GM12878 (cell line): ENCODE results near the gene PHACTR1.

ENCODE experiments used
- CTCF ChIP-seq, 3 experiments: IDR thresholded peaks in 2 of 3; conservative IDR thresholded peaks in 1 of 3; 2 replicates each; pipeline ENCODE4 v1.5.1; 2011; ENCODE audit warnings: low read depth in 3 of 3, low read length in 3 of 3, mild to moderate bottlenecking in 3 of 3, control low read depth in 2 of 3, moderate library complexity in 2 of 3, inconsistent platforms in 1 of 3, mixed read lengths in 1 of 3; ENCODE audit not compliant: control insufficient read depth in 2 of 3, insufficient read depth in 1 of 3; ENCODE audit errors: extremely low read depth in 1 of 3
- DPF2 ChIP-seq: fragments of 450-650 bp; IDR thresholded peaks from 2 replicates; pipeline ENCODE4 v1.6.1; 2017; ENCODE audit warnings: mild to moderate bottlenecking
- ELK1 ChIP-seq: IDR thresholded peaks from 2 replicates; pipeline ENCODE4 v1.6.1; 2012; ENCODE audit warnings: low read depth, low read length, improper control_type of control experiment
- EP300 ChIP-seq, 2 experiments: fragments of 150-350 bp in 1 of 2; IDR thresholded peaks; 2 replicates each; pipeline ENCODE4 v1.6.1; 2011 to 2012; ENCODE audit warnings: low read depth in 2 of 2, low read length in 2 of 2, borderline replicate concordance in 1 of 2, improper control_type of control experiment in 1 of 2, inconsistent platforms in 1 of 2; ENCODE audit not compliant: control insufficient read depth in 1 of 2
- NFYB ChIP-seq: IDR thresholded peaks from 2 replicates; pipeline ENCODE4 v1.6.1; 2011; ENCODE audit warnings: low read depth, mild to moderate bottlenecking, low read length, improper control_type of control experiment, moderate library complexity; ENCODE audit not compliant: insufficient read depth
- NR2C2 ChIP-seq: IDR thresholded peaks from 2 replicates; pipeline ENCODE4 v1.6.1; 2011; ENCODE audit warnings: borderline replicate concordance, low read depth; ENCODE audit not compliant: control insufficient read depth, insufficient read length
- PBX3 ChIP-seq: IDR thresholded peaks from 2 replicates; pipeline ENCODE4 v1.6.1; 2011; ENCODE audit warnings: mild to moderate bottlenecking, low read depth, low read length, moderate library complexity; ENCODE audit not compliant: insufficient replicate concordance
- POLR2A ChIP-seq: IDR thresholded peaks from 2 replicates; pipeline ENCODE4 v1.6.1; 2011; ENCODE audit warnings: low read depth, mild to moderate bottlenecking, low read length
- RFX5 ChIP-seq: IDR thresholded peaks from 2 replicates; pipeline ENCODE4 v1.6.1; 2011; ENCODE audit warnings: low read depth, low read length, improper control_type of control experiment
- SMC3 ChIP-seq: IDR thresholded peaks from 2 replicates; pipeline ENCODE4 v1.6.1; 2011; ENCODE audit warnings: low read length, improper control_type of control experiment, borderline replicate concordance
- TARDBP ChIP-seq: IDR thresholded peaks from 2 replicates; pipeline ENCODE4 v1.6.1; 2016; ENCODE audit warnings: borderline replicate concordance
- YY1 ChIP-seq: IDR thresholded peaks from 2 replicates; pipeline ENCODE4 v1.6.1; 2011; ENCODE audit warnings: low read depth, mild to moderate bottlenecking, low read length
- ZNF24 ChIP-seq: fragments of 450-650 bp; IDR thresholded peaks from 2 replicates; pipeline ENCODE4 v1.6.1; 2017; ENCODE audit warnings: antibody characterized with exemption, mild to moderate bottlenecking
- ZNF384 ChIP-seq: IDR thresholded peaks from 2 replicates; pipeline ENCODE4 v1.6.1; 2012; ENCODE audit warnings: low read depth, mild to moderate bottlenecking, low read length, improper control_type of control experiment, borderline replicate concordance

- TF ChIP-seq CTCF (IDR thresholded peaks at IDR 0.05 in 2 of 3, conservative IDR thresholded peaks at IDR 0.05 in 1 of 3; ENCODE audit: control insufficient read depth in 2 of 3, extremely low read depth in 1 of 3, insufficient read depth in 1 of 3, low read depth in 3 of 3, low read length in 3 of 3) (no peak), NR2C2 (no peak), ZNF384 (no peak), NFYB (no peak), SMC3 (no peak), EP300 (IDR thresholded peaks at IDR 0.05; ENCODE audit: borderline replicate concordance in 1 of 2, control insufficient read depth in 1 of 2, low read depth in 2 of 2, low read length in 2 of 2) (no peak), POLR2A (no peak), PBX3 (no peak), TARDBP (no peak), YY1 (no peak), ELK1 (no peak), ZNF24 (no peak), RFX5 (no peak), DPF2 (no peak)
Measured at GRCh38 chr6:13048113-13048512, 331.5 kb downstream of the PHACTR1 start.
